SK-N-SH treated with all-trans-retinoic acid at 6 μM for 48 hours (cell line): Measurements from ENCODE around the gene IHH.

Experiments used
- ATAC-seq: fragments of 200-7000 bp; cut with Tn5 transposase; 3 replicates; pipeline ENCODE4 v1.9.1; 2020; ENCODE audit warnings: mild to moderate bottlenecking, moderate library complexity
- CSDC2 ChIP-seq: fragments of 250-450 bp; sonication (Bioruptor Pico); IDR thresholded peaks from 2 replicates; pipeline ENCODE4 v1.5.0; 2020; ENCODE audit warnings: mild to moderate bottlenecking, moderate library complexity
- ISL1 ChIP-seq: fragments of 250-450 bp; sonication (Bioruptor Pico); IDR thresholded peaks from 2 replicates; pipeline ENCODE4 v2.1.2; 2022; ENCODE audit warnings: mild to moderate bottlenecking, moderate library complexity
- PPARA ChIP-seq: fragments of 250-450 bp; sonication (Bioruptor Pico); IDR thresholded peaks from 2 replicates; pipeline ENCODE4 v1.5.0; 2020; ENCODE audit warnings: mild to moderate bottlenecking, borderline replicate concordance
- RARB ChIP-seq: fragments of 250-450 bp; sonication (Bioruptor Pico); IDR thresholded peaks from 2 replicates; pipeline ENCODE4 v1.8.0; 2021; ENCODE audit warnings: mild to moderate bottlenecking, moderate library complexity
- SNAI2 ChIP-seq: fragments of 250-450 bp; sonication (Bioruptor Pico); IDR thresholded peaks from 2 replicates; pipeline ENCODE4 v1.5.0; 2020; ENCODE audit warnings: mild to moderate bottlenecking, moderate library complexity
- TCF4 ChIP-seq: fragments of 250-450 bp; sonication (Bioruptor Pico); IDR thresholded peaks from 2 replicates; pipeline ENCODE4 v1.8.0; 2021; ENCODE audit warnings: mild to moderate bottlenecking, moderate library complexity, borderline replicate concordance
- TOX ChIP-seq: fragments of 250-450 bp; sonication (Bioruptor Pico); IDR thresholded peaks from 2 replicates; pipeline ENCODE4 v1.8.0; 2021; ENCODE audit warnings: mild to moderate bottlenecking, moderate library complexity, borderline replicate concordance
- ZC3H10 ChIP-seq: fragments of 250-450 bp; sonication (Bioruptor Pico); IDR thresholded peaks from 2 replicates; pipeline ENCODE4 v1.5.1; 2021; ENCODE audit warnings: mild to moderate bottlenecking, moderate library complexity
- ZFP3 ChIP-seq: fragments of 250-450 bp; sonication (Bioruptor Pico); IDR thresholded peaks from 2 replicates; pipeline ENCODE4 v1.5.0; 2020; ENCODE audit warnings: mild to moderate bottlenecking, moderate library complexity
- ZFP30 ChIP-seq: fragments of 450-650 bp; formaldehyde crosslinking; IDR thresholded peaks from 2 replicates; pipeline ENCODE4 v1.5.0; 2022; ENCODE audit warnings: mild to moderate bottlenecking, moderate library complexity
- ZNF565 ChIP-seq: fragments of 450-650 bp; formaldehyde crosslinking; conservative IDR thresholded peaks from 2 replicates; pipeline ENCODE4 v1.5.0; 2020; ENCODE audit warnings: low read depth, mild to moderate bottlenecking, moderate library complexity
- ZNF70 ChIP-seq: fragments of 450-650 bp; formaldehyde crosslinking; IDR thresholded peaks from 2 replicates; pipeline ENCODE4 v1.5.0; 2020; ENCODE audit warnings: mild to moderate bottlenecking, moderate library complexity
- TF ChIP-seq, protein P1 (sequence below): fragments of 250-450 bp; sonication (Bioruptor Pico); IDR thresholded peaks from 2 replicates; pipeline ENCODE4 v1.8.0; 2021; ENCODE audit warnings: low read depth, mild to moderate bottlenecking, moderate library complexity, borderline replicate concordance
- TF ChIP-seq, protein P2 (sequence below): fragments of 250-450 bp; sonication (Bioruptor Pico); IDR thresholded peaks from 2 replicates; pipeline ENCODE4 v1.5.1; 2021; ENCODE audit warnings: mild to moderate bottlenecking, moderate library complexity
- TF ChIP-seq, protein P3 (sequence below): fragments of 250-450 bp; sonication (Bioruptor Pico); IDR thresholded peaks from 2 replicates; pipeline ENCODE4 v1.8.0; 2020; ENCODE audit warnings: mild to moderate bottlenecking, moderate library complexity, borderline replicate concordance
- TF ChIP-seq, protein P4 (sequence below): fragments of 250-450 bp; sonication (Bioruptor Pico); IDR thresholded peaks from 2 replicates; pipeline ENCODE4 v1.5.0; 2020; ENCODE audit warnings: mild to moderate bottlenecking, moderate library complexity
- TF ChIP-seq, protein P5 (sequence below): fragments of 250-450 bp; sonication (Bioruptor Pico); IDR thresholded peaks from 2 replicates; pipeline ENCODE4 v1.5.1; 2020; ENCODE audit warnings: low read depth, mild to moderate bottlenecking, moderate library complexity

The IHH gene

DNA sequence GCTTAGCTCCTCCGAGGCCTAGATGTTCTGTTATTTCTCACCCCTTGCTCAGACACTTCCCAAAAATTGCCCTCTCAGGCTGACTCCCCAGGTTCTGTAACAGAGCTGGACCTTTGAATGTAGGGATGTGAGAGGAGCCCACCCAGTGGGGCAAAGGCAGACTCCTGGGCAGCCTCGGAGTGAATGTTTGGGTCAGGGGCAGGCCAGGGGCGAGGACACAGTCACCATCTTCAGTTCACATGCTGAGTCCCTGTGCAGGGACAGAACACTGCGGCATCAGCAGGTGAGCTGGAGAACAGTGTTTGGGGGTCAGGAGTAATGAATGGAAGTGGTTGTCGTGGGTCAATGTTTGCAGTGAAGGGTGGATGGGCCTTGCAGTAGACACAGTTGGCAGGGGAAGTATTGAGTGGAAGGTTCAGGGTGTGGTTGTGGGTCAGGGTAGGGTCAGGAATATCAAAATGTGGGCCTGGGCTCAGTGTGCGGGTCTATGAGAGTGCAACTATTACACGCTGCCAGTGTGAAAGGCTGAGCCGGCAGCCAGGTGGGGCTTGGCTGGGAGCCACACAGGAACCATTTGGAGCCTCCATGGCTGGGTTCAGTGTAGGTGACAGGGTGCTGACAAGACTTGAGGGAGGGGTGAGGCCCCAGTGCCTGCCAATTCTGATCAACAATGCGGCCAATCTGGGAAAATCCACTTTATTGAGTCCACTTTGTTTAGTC, 4.4 kb downstream of the IHH start:
- no peak for ATAC-seq
- TF ChIP-seq ZFP3 (CRISPR knock-in tag) (no peak), ISL1 (no peak), TOX (CRISPR knock-in tag) (no peak), SNAI2 (CRISPR knock-in tag) (no peak), CSDC2 (CRISPR knock-in tag) (no peak), TCF4 (CRISPR knock-in tag) (no peak), ZNF70 (CRISPR knock-in tag) (no peak), PPARA (CRISPR knock-in tag) (no peak), ZC3H10 (CRISPR knock-in tag) (no peak), RARB (CRISPR knock-in tag) (no peak), ZFP30 (CRISPR knock-in tag) (no peak), ZNF565 (CRISPR knock-in tag) (no peak)
- TF ChIP-seq, protein P1, sequence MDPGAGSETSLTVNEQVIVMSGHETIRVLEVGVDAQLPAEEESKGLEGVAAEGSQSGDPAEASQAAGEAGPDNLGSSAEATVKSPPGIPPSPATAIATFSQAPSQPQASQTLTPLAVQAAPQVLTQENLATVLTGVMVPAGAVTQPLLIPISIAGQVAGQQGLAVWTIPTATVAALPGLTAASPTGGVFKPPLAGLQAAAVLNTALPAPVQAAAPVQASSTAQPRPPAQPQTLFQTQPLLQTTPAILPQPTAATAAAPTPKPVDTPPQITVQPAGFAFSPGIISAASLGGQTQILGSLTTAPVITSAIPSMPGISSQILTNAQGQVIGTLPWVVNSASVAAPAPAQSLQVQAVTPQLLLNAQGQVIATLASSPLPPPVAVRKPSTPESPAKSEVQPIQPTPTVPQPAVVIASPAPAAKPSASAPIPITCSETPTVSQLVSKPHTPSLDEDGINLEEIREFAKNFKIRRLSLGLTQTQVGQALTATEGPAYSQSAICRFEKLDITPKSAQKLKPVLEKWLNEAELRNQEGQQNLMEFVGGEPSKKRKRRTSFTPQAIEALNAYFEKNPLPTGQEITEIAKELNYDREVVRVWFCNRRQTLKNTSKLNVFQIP, result no peak
- TF ChIP-seq, protein P2, sequence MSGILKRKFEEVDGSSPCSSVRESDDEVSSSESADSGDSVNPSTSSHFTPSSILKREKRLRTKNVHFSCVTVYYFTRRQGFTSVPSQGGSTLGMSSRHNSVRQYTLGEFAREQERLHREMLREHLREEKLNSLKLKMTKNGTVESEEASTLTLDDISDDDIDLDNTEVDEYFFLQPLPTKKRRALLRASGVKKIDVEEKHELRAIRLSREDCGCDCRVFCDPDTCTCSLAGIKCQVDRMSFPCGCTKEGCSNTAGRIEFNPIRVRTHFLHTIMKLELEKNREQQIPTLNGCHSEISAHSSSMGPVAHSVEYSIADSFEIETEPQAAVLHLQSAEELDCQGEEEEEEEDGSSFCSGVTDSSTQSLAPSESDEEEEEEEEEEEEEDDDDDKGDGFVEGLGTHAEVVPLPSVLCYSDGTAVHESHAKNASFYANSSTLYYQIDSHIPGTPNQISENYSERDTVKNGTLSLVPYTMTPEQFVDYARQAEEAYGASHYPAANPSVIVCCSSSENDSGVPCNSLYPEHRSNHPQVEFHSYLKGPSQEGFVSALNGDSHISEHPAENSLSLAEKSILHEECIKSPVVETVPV (CRISPR knock-in tag), result no peak
- TF ChIP-seq, protein P3, sequence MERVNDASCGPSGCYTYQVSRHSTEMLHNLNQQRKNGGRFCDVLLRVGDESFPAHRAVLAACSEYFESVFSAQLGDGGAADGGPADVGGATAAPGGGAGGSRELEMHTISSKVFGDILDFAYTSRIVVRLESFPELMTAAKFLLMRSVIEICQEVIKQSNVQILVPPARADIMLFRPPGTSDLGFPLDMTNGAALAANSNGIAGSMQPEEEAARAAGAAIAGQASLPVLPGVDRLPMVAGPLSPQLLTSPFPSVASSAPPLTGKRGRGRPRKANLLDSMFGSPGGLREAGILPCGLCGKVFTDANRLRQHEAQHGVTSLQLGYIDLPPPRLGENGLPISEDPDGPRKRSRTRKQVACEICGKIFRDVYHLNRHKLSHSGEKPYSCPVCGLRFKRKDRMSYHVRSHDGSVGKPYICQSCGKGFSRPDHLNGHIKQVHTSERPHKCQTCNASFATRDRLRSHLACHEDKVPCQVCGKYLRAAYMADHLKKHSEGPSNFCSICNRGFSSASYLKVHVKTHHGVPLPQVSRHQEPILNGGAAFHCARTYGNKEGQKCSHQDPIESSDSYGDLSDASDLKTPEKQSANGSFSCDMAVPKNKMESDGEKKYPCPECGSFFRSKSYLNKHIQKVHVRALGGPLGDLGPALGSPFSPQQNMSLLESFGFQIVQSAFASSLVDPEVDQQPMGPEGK (CRISPR knock-in tag), result no peak
- TF ChIP-seq, protein P4, sequence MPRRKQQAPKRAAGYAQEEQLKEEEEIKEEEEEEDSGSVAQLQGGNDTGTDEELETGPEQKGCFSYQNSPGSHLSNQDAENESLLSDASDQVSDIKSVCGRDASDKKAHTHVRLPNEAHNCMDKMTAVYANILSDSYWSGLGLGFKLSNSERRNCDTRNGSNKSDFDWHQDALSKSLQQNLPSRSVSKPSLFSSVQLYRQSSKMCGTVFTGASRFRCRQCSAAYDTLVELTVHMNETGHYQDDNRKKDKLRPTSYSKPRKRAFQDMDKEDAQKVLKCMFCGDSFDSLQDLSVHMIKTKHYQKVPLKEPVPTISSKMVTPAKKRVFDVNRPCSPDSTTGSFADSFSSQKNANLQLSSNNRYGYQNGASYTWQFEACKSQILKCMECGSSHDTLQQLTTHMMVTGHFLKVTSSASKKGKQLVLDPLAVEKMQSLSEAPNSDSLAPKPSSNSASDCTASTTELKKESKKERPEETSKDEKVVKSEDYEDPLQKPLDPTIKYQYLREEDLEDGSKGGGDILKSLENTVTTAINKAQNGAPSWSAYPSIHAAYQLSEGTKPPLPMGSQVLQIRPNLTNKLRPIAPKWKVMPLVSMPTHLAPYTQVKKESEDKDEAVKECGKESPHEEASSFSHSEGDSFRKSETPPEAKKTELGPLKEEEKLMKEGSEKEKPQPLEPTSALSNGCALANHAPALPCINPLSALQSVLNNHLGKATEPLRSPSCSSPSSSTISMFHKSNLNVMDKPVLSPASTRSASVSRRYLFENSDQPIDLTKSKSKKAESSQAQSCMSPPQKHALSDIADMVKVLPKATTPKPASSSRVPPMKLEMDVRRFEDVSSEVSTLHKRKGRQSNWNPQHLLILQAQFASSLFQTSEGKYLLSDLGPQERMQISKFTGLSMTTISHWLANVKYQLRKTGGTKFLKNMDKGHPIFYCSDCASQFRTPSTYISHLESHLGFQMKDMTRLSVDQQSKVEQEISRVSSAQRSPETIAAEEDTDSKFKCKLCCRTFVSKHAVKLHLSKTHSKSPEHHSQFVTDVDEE (CRISPR knock-in tag), result no peak
- TF ChIP-seq, protein P5, sequence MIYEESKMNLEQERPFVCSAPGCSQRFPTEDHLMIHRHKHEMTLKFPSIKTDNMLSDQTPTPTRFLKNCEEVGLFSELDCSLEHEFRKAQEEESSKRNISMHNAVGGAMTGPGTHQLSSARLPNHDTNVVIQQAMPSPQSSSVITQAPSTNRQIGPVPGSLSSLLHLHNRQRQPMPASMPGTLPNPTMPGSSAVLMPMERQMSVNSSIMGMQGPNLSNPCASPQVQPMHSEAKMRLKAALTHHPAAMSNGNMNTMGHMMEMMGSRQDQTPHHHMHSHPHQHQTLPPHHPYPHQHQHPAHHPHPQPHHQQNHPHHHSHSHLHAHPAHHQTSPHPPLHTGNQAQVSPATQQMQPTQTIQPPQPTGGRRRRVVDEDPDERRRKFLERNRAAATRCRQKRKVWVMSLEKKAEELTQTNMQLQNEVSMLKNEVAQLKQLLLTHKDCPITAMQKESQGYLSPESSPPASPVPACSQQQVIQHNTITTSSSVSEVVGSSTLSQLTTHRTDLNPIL, result no peak

DNA sequence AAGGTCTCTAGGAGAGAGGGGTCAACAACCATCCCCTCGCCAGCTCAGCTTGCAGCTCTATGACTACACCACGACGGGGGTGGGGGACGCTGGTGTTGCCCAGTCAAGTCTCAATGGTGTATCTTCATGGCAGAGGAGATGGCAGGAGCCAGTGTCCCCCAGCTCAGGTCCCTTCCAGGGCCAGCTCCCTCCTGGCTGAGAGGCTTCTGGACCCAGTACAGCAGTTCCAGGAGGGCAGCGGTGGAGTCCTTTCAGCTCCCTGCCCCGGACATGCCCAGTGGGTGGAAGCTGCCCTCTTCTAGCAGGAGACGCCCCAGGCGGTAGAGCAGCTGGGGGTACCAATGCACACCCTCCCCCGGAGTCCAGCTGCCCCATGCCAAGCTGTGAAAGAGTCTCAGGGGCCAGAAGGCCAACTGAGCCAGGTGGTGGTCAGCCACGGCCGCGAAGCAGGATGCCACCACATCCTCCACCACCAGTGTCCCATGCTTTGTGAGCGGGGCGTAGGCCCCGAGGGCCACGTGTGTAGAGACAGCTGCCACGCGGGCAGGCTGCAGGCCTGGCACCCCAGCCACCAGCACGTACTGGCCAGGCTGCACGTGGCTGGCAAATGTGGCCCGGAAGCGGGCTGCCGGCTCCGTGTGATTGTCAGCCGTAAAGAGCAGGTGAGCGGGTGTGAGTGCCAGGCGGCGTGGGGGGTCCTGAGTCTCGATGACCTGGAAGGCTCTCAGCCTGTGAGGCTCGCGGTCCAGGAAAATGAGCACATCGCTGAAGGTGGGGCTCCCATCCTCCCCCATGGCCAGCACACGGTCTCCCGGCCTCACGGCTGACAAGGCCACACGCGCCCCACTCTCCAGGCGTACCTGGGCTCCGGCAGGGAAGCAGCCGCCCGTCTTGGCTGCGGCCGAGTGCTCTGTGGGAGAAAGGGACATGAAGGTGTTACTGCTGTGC, 5.5 kb downstream of the IHH start:
- ATAC-seq, result no peak
- TF ChIP-seq ISL1, result no peak
- TF ChIP-seq, protein P1, result no peak
- TF ChIP-seq, protein P4 (CRISPR knock-in tag), result no peak
- TF ChIP-seq TCF4 (CRISPR knock-in tag), result no peak
- no peak for TF ChIP-seq RARB (CRISPR knock-in tag)
- TF ChIP-seq ZC3H10 (CRISPR knock-in tag), result no peak
